ENCODE measurements around the gene XRN1. TPM values are rescaled to one million over a fixed set of nuclear protein-coding genes. Genes with fewer than 3 reads are reported as not detected.
"Not testable (repeated sequence)": the region's sequence is repeated elsewhere in the genome, so short reads cannot be mapped to it uniquely, and the experiment has no call there.

XRN1 gene
- total RNA-seq, 1 experiment from 2014 or later = 16.5 TPM

GRCh38 chr3:142354076-142354475, 93.8 kb downstream of the XRN1 start:
- H3K4me1 ChIP-seq (ENCODE audit: insufficient read depth, low read length) = no peaks in the 10 kb centered on the region
- no peak overlapping the region for H3K9ac ChIP-seq (ENCODE audit: low read length)
- CTCF ChIA-PET = no interaction called here
- H3F3A ChIP-seq (ENCODE audit: low read length, unreplicated experiment) = no peaks in the 10 kb centered on the region
- no peaks in the 10 kb centered on the region for H4K20me1 ChIP-seq (ENCODE audit: low read length)
- H3K4me3 ChIP-seq (ENCODE audit: low read length) = no peak overlapping the region
- no peak overlapping the region for H3K4me2 ChIP-seq (ENCODE audit: low read length)
- no TSS peak for BruUV-seq (replicated peaks)
- ATAC-seq (no peak), DNase-seq (no peak)
- TF ChIP-seq, protein P1, sequence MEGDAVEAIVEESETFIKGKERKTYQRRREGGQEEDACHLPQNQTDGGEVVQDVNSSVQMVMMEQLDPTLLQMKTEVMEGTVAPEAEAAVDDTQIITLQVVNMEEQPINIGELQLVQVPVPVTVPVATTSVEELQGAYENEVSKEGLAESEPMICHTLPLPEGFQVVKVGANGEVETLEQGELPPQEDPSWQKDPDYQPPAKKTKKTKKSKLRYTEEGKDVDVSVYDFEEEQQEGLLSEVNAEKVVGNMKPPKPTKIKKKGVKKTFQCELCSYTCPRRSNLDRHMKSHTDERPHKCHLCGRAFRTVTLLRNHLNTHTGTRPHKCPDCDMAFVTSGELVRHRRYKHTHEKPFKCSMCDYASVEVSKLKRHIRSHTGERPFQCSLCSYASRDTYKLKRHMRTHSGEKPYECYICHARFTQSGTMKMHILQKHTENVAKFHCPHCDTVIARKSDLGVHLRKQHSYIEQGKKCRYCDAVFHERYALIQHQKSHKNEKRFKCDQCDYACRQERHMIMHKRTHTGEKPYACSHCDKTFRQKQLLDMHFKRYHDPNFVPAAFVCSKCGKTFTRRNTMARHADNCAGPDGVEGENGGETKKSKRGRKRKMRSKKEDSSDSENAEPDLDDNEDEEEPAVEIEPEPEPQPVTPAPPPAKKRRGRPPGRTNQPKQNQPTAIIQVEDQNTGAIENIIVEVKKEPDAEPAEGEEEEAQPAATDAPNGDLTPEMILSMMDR (conservative IDR thresholded peaks at IDR 0.05; ENCODE audit: low read depth, low read length) = no peak
- TF ChIP-seq EZH2 (IDR thresholded peaks at IDR 0.05; ENCODE audit: low read length, unreplicated experiment) (no peak), EZH2phosphoT487 (IDR thresholded peaks at IDR 0.05; ENCODE audit: borderline replicate concordance, low read length) (no peak)
- no peaks in the 10 kb centered on the region for H3K9me2 ChIP-seq (replicated peaks; ENCODE audit: low read length)
- H3K27me3 ChIP-seq (ENCODE audit: low read length) = no peaks in the 10 kb centered on the region
- no peak overlapping the region for H2AFZ ChIP-seq (ENCODE audit: low read length)
- no peaks in the 10 kb centered on the region for H3K9me3 ChIP-seq (ENCODE audit: low read length)
- H3K79me2 ChIP-seq (ENCODE audit: low read length) = no peaks in the 10 kb centered on the region
- peaks cover 3% of the 10 kb centered on the region; the same call in 1 of the 2 replicates for H3K36me3 ChIP-seq (ENCODE audit: low read depth, low read length)
- intact Hi-C loops (cut with micrococcal nuclease) = no loop called here
- no peak overlapping the region for H3K27ac ChIP-seq (ENCODE audit: low read length)
- POLR2A ChIA-PET (ENCODE audit: unreplicated experiment) = no interaction called here

GRCh38 chr3:142353571-142353970, 94.3 kb downstream of the XRN1 start:
- H3F3A ChIP-seq (ENCODE audit: low read length, unreplicated experiment) = no peaks in the 10 kb centered on the region
- intact Hi-C loops (cut with micrococcal nuclease) = no loop called here
- peaks cover 3% of the 10 kb centered on the region; the same call in 1 of the 2 replicates for H3K36me3 ChIP-seq (ENCODE audit: low read depth, low read length)
- no peak overlapping the region for H3K4me2 ChIP-seq (ENCODE audit: low read length)
- ATAC-seq (no peak), DNase-seq (no peak)
- H3K4me1 ChIP-seq (ENCODE audit: insufficient read depth, low read length) = no peaks in the 10 kb centered on the region
- no peaks in the 10 kb centered on the region for H3K9me3 ChIP-seq (ENCODE audit: low read length)
- no TSS peak for BruUV-seq (replicated peaks)
- ChIA-PET CTCF (no interaction called here), POLR2A (ENCODE audit: unreplicated experiment) (no interaction called here)
- no peaks in the 10 kb centered on the region for H3K9me2 ChIP-seq (replicated peaks; ENCODE audit: low read length)
- no peak overlapping the region for H3K4me3 ChIP-seq (ENCODE audit: low read length)
- H3K79me2 ChIP-seq (ENCODE audit: low read length) = no peaks in the 10 kb centered on the region
- TF ChIP-seq, protein P1 (conservative IDR thresholded peaks at IDR 0.05; ENCODE audit: low read depth, low read length) = no peak
- TF ChIP-seq EZH2 (IDR thresholded peaks at IDR 0.05; ENCODE audit: low read length, unreplicated experiment) (no peak), EZH2phosphoT487 (IDR thresholded peaks at IDR 0.05; ENCODE audit: borderline replicate concordance, low read length) (no peak)
- H3K27me3 ChIP-seq (ENCODE audit: low read length) = no peaks in the 10 kb centered on the region
- no peak overlapping the region for H2AFZ ChIP-seq (ENCODE audit: low read length)
- H3K27ac ChIP-seq (ENCODE audit: low read length) = no peak overlapping the region
- no peak overlapping the region for H3K9ac ChIP-seq (ENCODE audit: low read length)
- H4K20me1 ChIP-seq (ENCODE audit: low read length) = no peaks in the 10 kb centered on the region

GRCh38 chr3:142352698-142353097, 95.1 kb downstream of the XRN1 start:
- CTCF ChIA-PET; H3K9me2 ChIP-seq (replicated peaks; ENCODE audit: low read length); H3K4me3 ChIP-seq (ENCODE audit: low read length); H3K9ac ChIP-seq (ENCODE audit: low read length); ATAC-seq; H2AFZ ChIP-seq (ENCODE audit: low read length); intact Hi-C loops (cut with micrococcal nuclease); H3K9me3 ChIP-seq (ENCODE audit: low read length); H3K4me1 ChIP-seq (ENCODE audit: insufficient read depth, low read length); H4K20me1 ChIP-seq (ENCODE audit: low read length); BruUV-seq (replicated peaks); DNase-seq; H3K27me3 ChIP-seq (ENCODE audit: low read length); H3F3A ChIP-seq (ENCODE audit: low read length, unreplicated experiment); H3K27ac ChIP-seq (ENCODE audit: low read length); POLR2A ChIA-PET (ENCODE audit: unreplicated experiment); H3K4me2 ChIP-seq (ENCODE audit: low read length); H3K36me3 ChIP-seq (ENCODE audit: low read depth, low read length); H3K79me2 ChIP-seq (ENCODE audit: low read length): not testable (repeated sequence)

All from PC-3 (cell line).